GM03348 (cell line): ENCODE results near the gene RRP8.

Experiments used
- DNase-seq: peaks from one replicate; pipeline ENCODE4 v3.0.0; 2012; ENCODE audit warnings: low spot score

RRP8 gene

GRCh38 chr11:6567371-6567745 lies 36.1 kb downstream of the RRP8 start:
- DNase-seq: no peak

GRCh38 chr11:6566704-6567370 lies 36.6 kb downstream of the RRP8 start:
- DNase-seq: no peak

GRCh38 chr11:6565988-6566703 lies 37.3 kb downstream of the RRP8 start:
- DNase-seq: no peak

GRCh38 chr11:6565325-6565724 lies 38.1 kb downstream of the RRP8 start:
- no peak for DNase-seq

GRCh38 chr11:6563667-6564066 lies 39.7 kb downstream of the RRP8 start:
- no peak for DNase-seq

GRCh38 chr11:6563121-6563619 lies 40.2 kb downstream of the RRP8 start:
- no peak for DNase-seq

- DNase-seq: no peak
These were observed 42.1 kb downstream of the RRP8 start for GRCh38 chr11:6561288-6561687.

GRCh38 chr11:6559369-6559768 lies 44.0 kb downstream of the RRP8 start:
- no peak for DNase-seq

GRCh38 chr11:6557761-6558674 lies 45.4 kb downstream of the RRP8 start:
- no peak for DNase-seq

- DNase-seq: no peak
These were observed 46.4 kb downstream of the RRP8 start for GRCh38 chr11:6557063-6557462.

GRCh38 chr11:6556139-6556949 lies 47.1 kb downstream of the RRP8 start:
- no peak for DNase-seq

- no peak for DNase-seq
These were observed 48.3 kb downstream of the RRP8 start for GRCh38 chr11:6554828-6555706.

GRCh38 chr11:6553634-6554033 lies 49.8 kb downstream of the RRP8 start:
- no peak for DNase-seq

- no peak for DNase-seq
These were observed 54.8 kb downstream of the RRP8 start for GRCh38 chr11:6548641-6549040.

GRCh38 chr11:6548121-6548520 lies 55.3 kb downstream of the RRP8 start:
- DNase-seq: no peak

GRCh38 chr11:6547177-6547576 lies 56.2 kb downstream of the RRP8 start:
- no peak for DNase-seq

GRCh38 chr11:6546735-6547134 lies 56.7 kb downstream of the RRP8 start:
- no peak for DNase-seq

- DNase-seq: no peak
These were observed 57.4 kb downstream of the RRP8 start for GRCh38 chr11:6545917-6546605.
